Fibroblast of lung (primary cell): ENCODE data around the gene YIPF5.

Experiments
- EZH2 ChIP-seq: IDR thresholded peaks from 2 replicates; pipeline ENCODE4 v1.5.1; 2012; ENCODE audit warnings: low read length, control low read depth, mild to moderate bottlenecking; ENCODE audit errors: missing control alignments
- TF ChIP-seq, protein P1 (sequence below), 2 donors: IDR thresholded peaks in 1 of 2; conservative IDR thresholded peaks in 1 of 2; 1 replicate in 1 of 2; 2 replicates in 1 of 2; pipeline ENCODE4 v1.5.1; 2011 to 2012; ENCODE audit warnings: low read length in 2 of 2, control low read depth in 1 of 2, inconsistent platforms in 1 of 2, low read depth in 1 of 2, mild to moderate bottlenecking in 1 of 2

DNA sequence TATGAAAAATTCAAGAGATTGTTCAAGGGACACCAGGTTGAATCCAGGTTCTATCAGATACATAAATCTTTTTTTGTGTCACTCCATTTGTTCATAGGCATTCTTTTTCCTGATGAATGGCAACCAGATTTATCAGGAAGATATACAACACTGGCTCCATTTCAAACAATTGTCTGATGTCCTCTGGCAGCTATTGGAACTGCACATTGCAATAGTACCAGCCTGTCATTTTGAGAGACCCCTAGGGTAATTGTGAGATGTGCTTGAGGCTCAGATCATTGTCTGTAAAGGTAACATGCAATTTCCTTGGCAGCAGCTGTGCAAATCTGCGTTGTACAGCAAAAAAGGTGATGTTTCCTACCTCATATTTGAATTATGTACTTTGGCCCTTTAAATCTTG, 26.2 kb upstream of the YIPF5 start:
- TF ChIP-seq, protein P1, sequence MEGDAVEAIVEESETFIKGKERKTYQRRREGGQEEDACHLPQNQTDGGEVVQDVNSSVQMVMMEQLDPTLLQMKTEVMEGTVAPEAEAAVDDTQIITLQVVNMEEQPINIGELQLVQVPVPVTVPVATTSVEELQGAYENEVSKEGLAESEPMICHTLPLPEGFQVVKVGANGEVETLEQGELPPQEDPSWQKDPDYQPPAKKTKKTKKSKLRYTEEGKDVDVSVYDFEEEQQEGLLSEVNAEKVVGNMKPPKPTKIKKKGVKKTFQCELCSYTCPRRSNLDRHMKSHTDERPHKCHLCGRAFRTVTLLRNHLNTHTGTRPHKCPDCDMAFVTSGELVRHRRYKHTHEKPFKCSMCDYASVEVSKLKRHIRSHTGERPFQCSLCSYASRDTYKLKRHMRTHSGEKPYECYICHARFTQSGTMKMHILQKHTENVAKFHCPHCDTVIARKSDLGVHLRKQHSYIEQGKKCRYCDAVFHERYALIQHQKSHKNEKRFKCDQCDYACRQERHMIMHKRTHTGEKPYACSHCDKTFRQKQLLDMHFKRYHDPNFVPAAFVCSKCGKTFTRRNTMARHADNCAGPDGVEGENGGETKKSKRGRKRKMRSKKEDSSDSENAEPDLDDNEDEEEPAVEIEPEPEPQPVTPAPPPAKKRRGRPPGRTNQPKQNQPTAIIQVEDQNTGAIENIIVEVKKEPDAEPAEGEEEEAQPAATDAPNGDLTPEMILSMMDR (conservative IDR thresholded peaks at IDR 0.05 in 1 of 2, IDR thresholded peaks at IDR 0.05 in 1 of 2; ENCODE audit: low read depth in 1 of 2, low read length in 2 of 2), result no peak
- TF ChIP-seq EZH2, result no peak
